ENCODE measurements around the gene RPL18.

The RPL18 gene

GRCh38 chr19:48625891-48626327 is 6.9 kb upstream of the RPL18 start:
- H3K27me3 ChIP-seq (ENCODE audit: insufficient read depth, low read depth, severe bottlenecking): no peaks in the 10 kb centered on the region
- no peak for TF ChIP-seq CTCF (IDR thresholded peaks at IDR 0.05; ENCODE audit: low read depth, low read length)
- H3K4me3 ChIP-seq (ENCODE audit: low read depth, low read length): no peak overlapping the region
- H3K27ac ChIP-seq: no peak overlapping the region
- no peaks in the 10 kb centered on the region for H3K9me3 ChIP-seq (ENCODE audit: severe bottlenecking)
- H3K36me3 ChIP-seq: peaks cover 29% of the 10 kb centered on the region
- no peak for DNase-seq

GRCh38 chr19:48624791-48625723 is 6.1 kb upstream of the RPL18 start:
- Histone ChIP-seq H3K9me3 (ENCODE audit: severe bottlenecking) (no peaks in the 10 kb centered on the region), H3K27me3 (ENCODE audit: insufficient read depth, low read depth, severe bottlenecking) (no peaks in the 10 kb centered on the region), H3K27ac (peak overlapping the region; percentile 85), H3K4me3 (ENCODE audit: low read depth, low read length) (peak overlapping the region; percentile 56), H3K36me3 (peaks cover 20% of the 10 kb centered on the region)
- DNase-seq: peak; percentile 58
- no peak for TF ChIP-seq CTCF (IDR thresholded peaks at IDR 0.05; ENCODE audit: low read depth, low read length)

GRCh38 chr19:48624067-48624594 is 5.2 kb upstream of the RPL18 start:
- DNase-seq: peak; percentile 99

GRCh38 chr19:48623556-48624066 is 4.6 kb upstream of the RPL18 start:
- Histone ChIP-seq H3K4me3 (ENCODE audit: low read depth, low read length) (peak overlapping the region; percentile 54), H3K36me3 (peaks cover 12% of the 10 kb centered on the region), H3K27ac (peak overlapping the region; percentile 83), H3K9me3 (ENCODE audit: severe bottlenecking) (no peaks in the 10 kb centered on the region), H3K27me3 (ENCODE audit: insufficient read depth, low read depth, severe bottlenecking) (no peaks in the 10 kb centered on the region)
- no peak for TF ChIP-seq CTCF (IDR thresholded peaks at IDR 0.05; ENCODE audit: low read depth, low read length)
- DNase-seq: no peak

More at GRCh38 chr19:48624067-48624594, 5.2 kb upstream of the RPL18 start:
- H3K9me3 ChIP-seq (ENCODE audit: severe bottlenecking): no peaks in the 10 kb centered on the region
- H3K36me3 ChIP-seq: peaks cover 12% of the 10 kb centered on the region; the same call in 1 of the 2 replicates
- H3K27ac ChIP-seq: peak overlapping the region; percentile 85
- no peaks in the 10 kb centered on the region for H3K27me3 ChIP-seq (ENCODE audit: insufficient read depth, low read depth, severe bottlenecking)
- H3K4me3 ChIP-seq (ENCODE audit: low read depth, low read length): peak overlapping the region; percentile 56
- no peak for TF ChIP-seq CTCF (IDR thresholded peaks at IDR 0.05; ENCODE audit: low read depth, low read length)

- no peak for TF ChIP-seq CTCF (IDR thresholded peaks at IDR 0.05; ENCODE audit: low read depth, low read length)
- H3K27ac ChIP-seq: peak overlapping the region; percentile 86
Measured at GRCh38 chr19:48619692-48620585, 961 bp upstream of the RPL18 start.

More at GRCh38 chr19:48619692-48620585, 961 bp upstream of the RPL18 start:
- peaks cover 39% of the 10 kb centered on the region for H3K36me3 ChIP-seq
- DNase-seq: no peak
- H3K9me3 ChIP-seq (ENCODE audit: severe bottlenecking): no peaks in the 10 kb centered on the region
- H3K27me3 ChIP-seq (ENCODE audit: insufficient read depth, low read depth, severe bottlenecking): no peaks in the 10 kb centered on the region
- H3K4me3 ChIP-seq (ENCODE audit: low read depth, low read length): peak overlapping the region; percentile 97
